Stimulated activated effector memory CD8-positive, alpha-beta T cell treated with anti-CD3 and anti-CD28 coated beads, Interleukin-12 subunit alpha, Interleukin-12 subunit beta, amount 100 ng/mL, for 72 hours (primary cell): ENCODE results near the gene ABLIM2.

Experiments
- ATAC-seq: fragments of 150-1000 bp; cut with Tn5 transposase; 2 replicates; pipeline ENCODE4 v1.10.0; 2021
- DNase-seq, 2 donors: peaks; one replicate each; pipeline ENCODE4 v3.0.0; 2021 to 2022; ENCODE audit warnings: low spot score in 2 of 2
- H3K27ac Mint-ChIP-seq: one replicate; pipeline ENCODE4 v1.8.0; 2022; ENCODE audit warnings: mild to moderate bottlenecking, mixed read lengths
- H3K36me3 Mint-ChIP-seq: one replicate; pipeline ENCODE4 v1.8.0; 2022; ENCODE audit warnings: mild to moderate bottlenecking, mixed read lengths
- H3K4me1 Mint-ChIP-seq: one replicate; pipeline ENCODE4 v1.8.0; 2022; ENCODE audit warnings: mixed read lengths
- H3K4me3 Mint-ChIP-seq: one replicate; pipeline ENCODE4 v1.8.0; 2022; ENCODE audit warnings: mild to moderate bottlenecking, mixed read lengths
- H3K9me3 Mint-ChIP-seq: one replicate; pipeline ENCODE4 v1.8.0; 2022; ENCODE audit warnings: mixed read lengths

The ABLIM2 gene

GRCh38 chr4:7987148-7987989 lies 171.2 kb downstream of the ABLIM2 start:
- Mint-ChIP-seq H3K4me1 (peaks cover 13% of the 10 kb centered on the region), H3K36me3 (no peaks in the 10 kb centered on the region), H3K9me3 (no peaks in the 10 kb centered on the region), H3K27ac (no peak overlapping the region), H3K4me3 (no peak overlapping the region)
- ATAC-seq (peak; percentile 81), DNase-seq (peak; percentile 74 to 88)

- ATAC-seq (peak; percentile 43), DNase-seq (no peak)
- Mint-ChIP-seq H3K4me1 (peaks cover 24% of the 10 kb centered on the region), H3K9me3 (no peaks in the 10 kb centered on the region), H3K4me3 (peak overlapping the region; percentile 44), H3K27ac (no peak overlapping the region), H3K36me3 (no peaks in the 10 kb centered on the region)
Measured at GRCh38 chr4:7985891-7986441, 172.6 kb downstream of the ABLIM2 start.

DNA sequence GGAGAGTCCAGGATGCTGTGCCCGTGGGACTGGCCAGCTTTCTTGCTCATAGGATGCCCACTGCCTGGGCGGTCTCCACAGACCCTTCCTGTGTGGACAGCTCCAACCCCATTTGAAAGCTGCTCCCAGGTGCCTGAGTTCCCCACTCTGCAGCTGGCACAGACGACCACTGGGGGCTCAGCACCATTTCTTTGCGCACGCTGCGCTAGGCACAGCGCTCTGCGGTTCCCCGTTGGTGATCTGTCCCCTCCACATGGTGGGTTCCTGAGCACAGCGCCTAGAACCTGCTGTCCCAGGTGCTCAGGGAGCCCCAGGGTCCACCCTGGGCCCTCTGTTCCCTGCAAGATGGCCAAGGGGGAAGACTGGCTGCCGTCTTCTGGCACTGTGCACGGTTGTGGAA lies 173.5 kb downstream of the ABLIM2 start:
- no peak overlapping the region for H3K27ac Mint-ChIP-seq
- no peaks in the 10 kb centered on the region for H3K9me3 Mint-ChIP-seq
- DNase-seq (no peak), ATAC-seq (no peak)
- no peak overlapping the region for H3K4me3 Mint-ChIP-seq
- no peaks in the 10 kb centered on the region for H3K36me3 Mint-ChIP-seq
- peaks cover 24% of the 10 kb centered on the region for H3K4me1 Mint-ChIP-seq

- Mint-ChIP-seq H3K9me3 (no peaks in the 10 kb centered on the region), H3K4me3 (no peak overlapping the region), H3K4me1 (peaks cover 30% of the 10 kb centered on the region), H3K27ac (no peak overlapping the region), H3K36me3 (no peaks in the 10 kb centered on the region)
- no peak for DNase-seq
- no peak for ATAC-seq
Measured at GRCh38 chr4:7984286-7984925, 174.2 kb downstream of the ABLIM2 start.

DNA sequence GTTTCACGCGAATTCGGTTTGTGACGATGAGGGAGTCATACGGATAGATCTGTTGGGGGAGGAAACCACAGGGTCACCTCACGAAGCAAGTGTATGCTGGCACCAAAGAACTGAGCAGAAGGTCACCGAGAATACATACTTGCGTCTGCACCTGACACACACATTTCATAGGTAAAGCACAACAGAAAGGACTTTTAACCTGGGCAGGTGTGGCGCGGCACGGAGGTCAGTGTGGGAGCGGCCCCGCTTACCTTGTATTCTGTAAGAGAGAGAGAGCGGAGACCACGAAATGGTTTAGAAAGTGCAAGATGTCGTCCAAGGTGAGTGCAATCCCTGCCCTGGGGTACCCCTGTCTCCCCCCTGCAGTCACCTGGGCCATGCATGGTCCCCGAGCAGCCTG lies 175.3 kb downstream of the ABLIM2 start:
- Mint-ChIP-seq H3K36me3 (no peaks in the 10 kb centered on the region), H3K4me1 (peaks cover 34% of the 10 kb centered on the region), H3K9me3 (no peaks in the 10 kb centered on the region), H3K27ac (no peak overlapping the region), H3K4me3 (no peak overlapping the region)
- DNase-seq = no peak
- ATAC-seq = no peak

DNA sequence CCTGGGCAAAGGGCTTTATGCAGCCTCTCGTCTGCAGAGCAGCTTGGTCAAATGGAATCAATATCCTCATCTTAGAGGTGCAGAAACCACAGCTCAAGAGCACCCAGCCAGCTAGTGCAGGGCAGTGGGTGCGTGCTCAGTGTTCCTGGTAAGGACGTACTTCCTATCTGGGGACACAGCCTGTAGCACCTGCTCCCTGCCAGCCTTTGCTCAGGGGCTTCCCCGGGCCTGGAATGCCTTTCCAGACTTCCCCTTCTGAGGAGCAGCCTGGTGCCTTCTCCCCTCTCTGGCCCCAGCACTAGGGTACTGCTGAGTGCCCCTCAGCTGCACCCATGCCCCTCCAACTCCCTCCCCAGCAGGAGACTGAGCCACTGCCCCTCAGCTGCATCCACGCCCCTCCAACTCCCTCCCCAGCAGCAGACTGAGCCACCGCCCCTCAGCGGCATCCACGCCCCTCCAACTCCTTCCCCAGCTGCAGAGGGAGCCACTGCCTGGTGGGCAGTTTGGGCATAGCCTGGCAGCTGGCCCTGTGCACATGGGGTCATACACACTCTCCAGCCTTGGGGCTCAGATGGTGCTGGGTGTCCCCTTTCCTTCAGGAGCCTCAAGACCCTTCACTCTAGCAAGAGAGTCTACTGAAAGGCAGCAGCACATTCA lies 176.7 kb downstream of the ABLIM2 start:
- Mint-ChIP-seq H3K4me3 (no peak overlapping the region), H3K4me1 (peaks cover 34% of the 10 kb centered on the region), H3K27ac (peak overlapping the region; percentile 20), H3K9me3 (no peaks in the 10 kb centered on the region), H3K36me3 (no peaks in the 10 kb centered on the region)
- DNase-seq = no peak
- no peak for ATAC-seq

- Mint-ChIP-seq H3K4me3 (no peak overlapping the region), H3K36me3 (no peaks in the 10 kb centered on the region), H3K27ac (peak overlapping the region; percentile 33), H3K4me1 (peaks cover 40% of the 10 kb centered on the region), H3K9me3 (no peaks in the 10 kb centered on the region)
- DNase-seq = no peak
- no peak for ATAC-seq
Measured at GRCh38 chr4:7980036-7980435, 178.6 kb downstream of the ABLIM2 start.

GRCh38 chr4:7979652-7979968 lies 179.0 kb downstream of the ABLIM2 start:
- H3K36me3 Mint-ChIP-seq = peaks cover 3% of the 10 kb centered on the region
- DNase-seq = no peak
- peaks cover 44% of the 10 kb centered on the region for H3K4me1 Mint-ChIP-seq
- ATAC-seq = no peak
- no peak overlapping the region for H3K4me3 Mint-ChIP-seq
- H3K9me3 Mint-ChIP-seq = no peaks in the 10 kb centered on the region
- H3K27ac Mint-ChIP-seq = peak overlapping the region; percentile 33

- peaks cover 49% of the 10 kb centered on the region for H3K4me1 Mint-ChIP-seq
- H3K36me3 Mint-ChIP-seq = peaks cover 5% of the 10 kb centered on the region
- peak overlapping the region; percentile 33 for H3K27ac Mint-ChIP-seq
- DNase-seq = no peak
- H3K4me3 Mint-ChIP-seq = no peak overlapping the region
- no peaks in the 10 kb centered on the region for H3K9me3 Mint-ChIP-seq
- ATAC-seq = no peak
Measured at GRCh38 chr4:7978907-7979651, 179.5 kb downstream of the ABLIM2 start.

DNA sequence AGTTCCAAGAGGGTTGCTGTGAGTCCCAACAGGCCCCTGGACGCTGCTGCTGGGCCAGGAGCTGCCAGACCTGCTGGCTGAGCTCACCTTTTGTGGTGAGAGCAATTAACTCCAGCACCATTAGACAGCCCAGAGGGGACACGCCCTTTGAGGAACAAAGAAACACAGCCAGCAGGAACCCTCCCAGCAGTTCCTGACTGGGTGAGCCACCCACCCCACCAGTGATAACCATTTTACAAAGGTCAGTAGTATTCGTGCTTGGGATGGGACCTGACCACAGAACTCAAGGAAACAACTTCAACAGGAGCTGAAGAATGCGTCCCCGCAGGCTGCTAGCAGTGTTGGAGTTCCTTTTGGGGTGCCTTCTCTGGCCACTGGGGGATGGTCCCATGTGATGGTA lies 180.1 kb downstream of the ABLIM2 start:
- peak overlapping the region; percentile 52 for H3K27ac Mint-ChIP-seq
- peaks cover 11% of the 10 kb centered on the region for H3K36me3 Mint-ChIP-seq
- DNase-seq = no peak
- H3K4me1 Mint-ChIP-seq = peaks cover 55% of the 10 kb centered on the region
- no peak overlapping the region for H3K4me3 Mint-ChIP-seq
- ATAC-seq = no peak
- H3K9me3 Mint-ChIP-seq = no peaks in the 10 kb centered on the region

- Mint-ChIP-seq H3K9me3 (no peaks in the 10 kb centered on the region), H3K27ac (no peak overlapping the region), H3K4me1 (peaks cover 67% of the 10 kb centered on the region), H3K4me3 (no peak overlapping the region), H3K36me3 (peaks cover 30% of the 10 kb centered on the region)
- ATAC-seq (no peak), DNase-seq (no peak)
Measured at GRCh38 chr4:7976634-7977033, 182.0 kb downstream of the ABLIM2 start.

DNA sequence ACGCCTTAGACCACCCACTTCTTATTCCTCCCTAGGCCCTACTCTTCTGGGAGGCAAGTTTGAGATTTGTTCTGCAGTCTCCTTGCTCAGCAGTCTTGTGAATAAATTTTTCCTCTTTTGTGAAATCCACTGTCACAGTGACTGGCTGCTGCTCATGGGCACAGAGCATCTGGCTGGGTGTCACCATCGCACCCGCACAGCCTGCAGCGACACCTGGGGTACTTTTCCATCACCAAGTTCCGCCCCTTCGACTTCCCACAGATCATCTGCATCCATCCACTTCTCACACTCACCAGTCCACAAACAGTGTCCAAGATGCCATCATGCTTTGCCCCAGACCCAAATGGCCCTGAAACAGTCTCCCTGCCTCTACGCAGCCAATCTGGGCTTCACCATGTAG lies 182.6 kb downstream of the ABLIM2 start:
- no peak overlapping the region for H3K27ac Mint-ChIP-seq
- H3K4me3 Mint-ChIP-seq = no peak overlapping the region
- peaks cover 32% of the 10 kb centered on the region for H3K36me3 Mint-ChIP-seq
- ATAC-seq (no peak), DNase-seq (no peak)
- peaks cover 68% of the 10 kb centered on the region for H3K4me1 Mint-ChIP-seq
- H3K9me3 Mint-ChIP-seq = no peaks in the 10 kb centered on the region

GRCh38 chr4:7974425-7974824 lies 184.2 kb downstream of the ABLIM2 start:
- DNase-seq (no peak), ATAC-seq (no peak)
- Mint-ChIP-seq H3K36me3 (peaks cover 48% of the 10 kb centered on the region), H3K4me3 (no peak overlapping the region), H3K4me1 (peaks cover 76% of the 10 kb centered on the region), H3K27ac (peak overlapping the region; percentile 98), H3K9me3 (no peaks in the 10 kb centered on the region)

DNA sequence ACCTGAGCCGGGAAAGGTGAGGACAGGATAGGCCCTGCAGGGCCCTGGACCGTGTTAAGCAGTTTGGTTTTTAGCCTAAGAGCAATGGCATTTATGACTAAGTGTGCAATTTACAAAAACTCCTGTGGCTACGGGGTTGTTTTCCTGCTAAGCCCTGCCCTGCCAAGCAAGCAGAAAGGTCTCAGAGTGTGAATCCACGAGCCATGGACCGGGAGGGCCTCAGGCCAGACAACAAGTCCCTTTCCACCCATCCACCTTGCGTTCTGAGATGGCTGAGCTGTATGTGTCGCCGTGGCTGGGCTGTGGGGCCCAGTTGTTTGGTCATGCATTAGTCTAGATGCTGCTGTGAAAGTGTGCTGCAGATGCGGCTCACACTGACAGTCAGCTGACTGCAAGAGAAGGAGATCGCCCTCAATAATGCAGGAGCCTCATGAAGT lies 185.1 kb downstream of the ABLIM2 start:
- H3K9me3 Mint-ChIP-seq = no peaks in the 10 kb centered on the region
- DNase-seq (no peak), ATAC-seq (peak; percentile 46)
- H3K27ac Mint-ChIP-seq = peak overlapping the region; percentile 98
- peaks cover 51% of the 10 kb centered on the region for H3K36me3 Mint-ChIP-seq
- peaks cover 77% of the 10 kb centered on the region for H3K4me1 Mint-ChIP-seq
- H3K4me3 Mint-ChIP-seq = peak overlapping the region; percentile 98
